ENCODE results near the gene BAG5.

BAG5 gene

DNA sequence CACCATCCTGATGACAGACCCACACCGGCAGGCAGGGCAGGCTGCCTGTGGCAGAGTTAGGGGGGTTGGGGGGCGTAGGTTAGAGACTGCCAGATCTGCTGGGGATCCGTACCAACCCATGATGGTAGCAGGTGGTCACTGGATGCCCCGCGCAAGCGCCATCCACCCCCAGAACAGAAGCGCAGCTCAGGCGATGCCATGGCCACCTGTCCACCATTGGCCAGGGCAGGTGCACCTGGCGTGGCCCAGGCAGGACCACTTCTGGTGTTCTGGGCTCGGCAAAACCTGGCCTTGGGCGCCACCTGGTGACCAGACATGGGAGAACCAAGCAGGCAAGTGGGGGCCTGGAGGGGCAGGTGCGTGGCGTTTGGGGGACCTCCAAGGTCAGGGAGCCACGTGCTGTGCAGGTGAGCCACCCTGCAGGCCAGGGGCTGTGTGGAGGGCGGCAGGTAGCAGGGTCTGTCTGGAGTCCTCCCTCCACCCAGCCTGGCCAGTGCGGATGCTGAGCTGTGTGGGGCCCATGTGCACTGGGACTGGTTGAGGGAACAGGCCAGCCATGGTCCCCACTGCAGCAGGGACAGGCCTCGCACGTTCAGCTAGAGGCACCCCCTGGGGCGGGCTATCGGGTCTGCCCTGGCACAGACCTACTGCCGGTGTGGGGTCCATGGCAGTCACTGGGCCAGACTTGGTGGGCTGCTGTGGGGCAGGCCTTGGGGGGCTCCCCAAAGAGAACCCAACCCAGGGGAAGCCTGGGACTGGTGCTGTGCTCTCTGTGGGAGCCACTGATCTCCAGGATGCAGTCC, 15.6 kb downstream of the BAG5 start:
- peak; percentile 79 for DNase-seq (ENCODE audit: low spot score)

DNA sequence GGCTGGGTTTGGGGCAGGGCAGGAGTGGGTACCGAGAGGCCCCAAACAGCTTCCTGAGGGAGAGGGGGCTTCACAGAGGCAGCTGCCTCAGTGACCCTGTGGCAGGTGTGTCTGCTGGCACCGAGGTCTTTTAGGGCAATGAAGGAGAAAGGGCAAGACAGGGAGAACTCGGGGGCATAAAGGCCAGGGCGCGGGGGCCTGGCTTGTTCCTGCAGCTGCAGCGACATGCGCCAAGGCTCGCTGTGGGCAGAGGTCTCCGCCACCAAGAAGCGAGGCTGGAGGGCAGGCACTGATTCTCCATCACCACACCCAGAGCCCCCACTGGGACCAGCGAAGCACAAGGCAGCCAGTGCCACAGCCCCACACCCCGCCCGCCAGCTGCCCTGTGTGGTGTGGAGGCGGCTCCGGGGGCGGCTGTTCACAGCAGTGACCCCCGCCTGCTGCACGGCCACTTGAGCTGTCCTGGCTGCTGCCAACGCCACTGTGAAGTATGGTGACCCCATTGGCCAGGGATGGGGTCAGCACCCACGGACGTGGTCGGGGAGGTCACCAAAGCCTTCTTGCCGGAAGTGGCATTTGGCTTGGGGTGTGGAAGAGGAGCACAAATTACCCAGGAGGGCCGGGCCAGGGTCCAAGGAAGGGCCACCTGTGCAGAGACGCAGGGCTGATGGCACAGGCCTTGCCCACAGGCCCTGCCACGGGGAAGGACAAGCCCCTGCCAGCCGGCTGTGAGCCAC, 16.4 kb downstream of the BAG5 start:
- no peak for DNase-seq (ENCODE audit: low spot score)

DNA sequence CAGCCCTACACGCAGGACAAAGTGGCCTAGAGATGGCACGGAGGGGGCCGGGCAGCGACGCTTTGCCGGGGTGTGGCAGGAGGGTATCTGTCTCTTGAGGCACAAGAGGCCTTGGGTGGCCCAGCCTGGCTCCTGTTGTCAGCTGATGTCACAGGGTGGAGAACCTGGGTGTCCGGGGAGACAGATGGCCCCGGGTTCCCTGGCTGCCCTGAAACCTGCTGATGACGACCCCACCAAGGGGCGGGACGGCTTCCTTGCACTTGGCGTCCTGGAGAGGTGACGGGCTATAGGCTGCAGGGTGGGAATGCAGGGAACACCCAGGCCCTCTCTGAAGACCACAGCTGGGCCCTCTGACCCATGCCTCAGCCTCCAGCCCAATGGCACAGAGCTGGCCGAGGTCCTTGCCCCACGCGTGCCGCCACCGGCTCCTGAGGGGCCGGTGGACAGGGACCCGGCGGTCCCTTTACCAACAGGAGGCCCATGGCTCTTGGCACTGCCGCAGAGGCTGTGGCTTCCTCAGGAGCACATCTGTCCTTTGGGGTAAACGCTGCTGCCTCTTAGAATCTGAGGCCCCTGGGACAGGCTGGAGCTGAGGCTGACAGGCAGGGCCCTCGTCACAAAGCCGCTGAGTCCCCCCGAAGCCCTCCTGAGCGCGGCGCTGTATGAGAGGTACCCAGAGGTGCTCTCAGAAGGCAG, 17.1 kb downstream of the BAG5 start:
- DNase-seq (ENCODE audit: low spot score) = no peak

DNA sequence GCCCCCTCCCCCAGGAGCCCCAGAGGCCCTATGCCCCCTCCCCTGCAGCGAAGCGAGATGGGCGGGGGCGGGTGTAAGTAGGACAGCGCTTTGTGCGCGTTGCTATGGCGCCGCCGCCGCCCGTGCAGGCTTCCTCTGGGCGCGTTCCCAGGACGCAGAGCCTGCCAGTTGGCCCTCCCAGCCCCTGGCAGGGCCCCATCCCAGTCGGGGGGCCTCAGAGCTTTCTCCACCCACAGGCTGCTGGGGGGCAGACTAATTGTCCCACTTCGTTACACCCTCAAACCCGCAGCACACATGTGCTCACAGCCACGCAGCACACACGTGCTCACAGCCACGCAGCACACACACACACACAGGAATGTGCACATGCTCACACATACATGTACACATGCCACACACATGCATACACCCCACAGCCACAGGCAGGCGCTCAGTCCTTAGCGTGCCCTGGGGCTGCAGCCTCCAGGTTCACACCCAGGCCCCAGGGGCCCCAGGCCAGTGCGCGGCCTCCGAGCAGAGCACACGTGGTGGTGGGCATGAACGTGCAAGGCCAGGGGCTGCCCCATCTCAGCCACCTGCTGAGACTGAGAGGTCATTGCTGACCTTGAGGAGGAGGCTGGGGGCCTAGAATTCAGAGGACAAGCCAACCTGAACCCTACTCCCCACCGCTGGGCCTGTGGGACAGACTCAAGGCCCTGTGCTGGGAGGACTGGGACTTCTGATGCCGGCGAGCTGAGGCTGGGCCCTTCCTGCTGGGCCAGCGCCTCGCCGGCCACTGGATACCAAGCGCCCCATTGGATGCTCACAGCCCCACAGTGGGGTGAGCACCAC, 17.9 kb downstream of the BAG5 start:
- no peak for DNase-seq (ENCODE audit: low spot score)

DNA sequence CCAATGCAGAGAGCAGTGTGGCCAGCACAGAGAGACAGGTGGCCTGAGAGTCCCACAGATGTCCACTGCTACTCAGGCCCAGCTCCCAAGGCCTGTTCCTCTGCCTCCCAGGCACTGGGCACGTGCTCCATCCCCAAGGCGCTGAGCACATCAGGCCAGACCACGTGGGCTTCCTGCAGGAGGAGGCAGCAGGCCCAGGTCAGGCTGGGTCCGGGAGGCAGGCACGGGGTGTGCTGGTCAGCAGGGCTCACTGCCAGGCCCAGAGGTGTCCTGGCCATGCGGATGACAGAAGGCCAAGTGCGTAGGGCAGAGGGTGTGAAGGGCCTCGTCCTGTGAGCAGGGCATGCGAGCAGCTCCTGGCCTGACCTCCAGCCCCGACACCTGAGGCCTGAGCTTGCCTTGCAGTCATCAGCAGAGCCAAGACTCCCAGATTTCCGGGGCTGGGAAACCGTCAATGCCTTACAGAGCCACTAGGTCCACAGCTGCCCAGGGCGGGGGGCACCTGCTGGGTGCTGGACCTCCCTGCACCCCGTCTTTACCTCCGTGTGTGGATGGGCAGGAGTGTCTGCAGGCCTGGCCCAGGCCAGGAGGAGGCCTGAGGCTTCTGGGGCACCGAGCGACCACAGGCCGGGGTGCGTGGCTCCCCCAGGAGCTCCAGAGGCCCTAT, 18.6 kb downstream of the BAG5 start:
- no peak for DNase-seq (ENCODE audit: low spot score)

DNA sequence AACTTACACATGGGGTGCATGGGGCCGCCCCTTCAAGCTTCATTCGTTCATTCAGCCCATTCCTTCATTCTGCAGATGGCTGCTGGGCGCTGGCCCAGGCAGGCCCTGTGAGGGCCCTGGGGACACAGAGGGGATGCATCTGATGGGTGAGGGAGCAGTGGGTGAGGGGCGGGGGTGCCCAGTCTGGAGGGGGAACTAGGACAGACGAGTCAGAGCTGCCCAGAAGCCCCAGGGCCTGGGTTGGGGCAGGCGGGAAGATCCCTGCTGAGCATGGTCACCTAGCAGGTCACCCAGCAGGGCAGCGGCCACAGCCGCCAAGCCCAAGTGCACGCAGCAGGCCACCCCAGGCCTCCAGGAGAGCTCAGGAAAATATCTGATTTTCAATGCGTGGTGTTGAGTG, 19.3 kb downstream of the BAG5 start:
- DNase-seq (ENCODE audit: low spot score) = no peak

DNA sequence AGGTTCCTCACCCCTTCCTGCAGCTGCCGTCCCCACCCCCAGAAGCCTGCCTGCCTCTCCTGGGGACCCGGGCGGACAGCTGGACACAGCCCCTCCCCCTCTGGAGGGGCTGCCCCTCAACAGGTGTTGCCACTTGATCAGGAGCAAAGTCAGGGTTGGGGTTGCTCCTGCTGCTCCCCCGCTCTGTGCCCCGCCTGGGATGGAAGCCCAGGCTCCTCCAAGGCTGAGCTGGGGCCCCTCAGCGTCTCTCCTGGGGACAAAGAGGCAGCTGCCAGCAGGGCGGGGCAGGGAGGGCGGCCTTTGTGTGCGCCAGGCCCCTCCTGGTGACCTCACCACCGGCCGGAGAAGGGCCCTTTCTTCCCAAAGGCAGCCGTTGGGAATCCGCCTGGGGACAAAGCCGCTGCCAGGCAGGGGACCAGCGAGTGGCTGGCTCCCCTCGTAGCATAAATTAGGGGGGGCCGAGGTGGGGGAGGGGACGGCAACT, 19.8 kb downstream of the BAG5 start:
- DNase-seq (ENCODE audit: low spot score) = no peak

DNA sequence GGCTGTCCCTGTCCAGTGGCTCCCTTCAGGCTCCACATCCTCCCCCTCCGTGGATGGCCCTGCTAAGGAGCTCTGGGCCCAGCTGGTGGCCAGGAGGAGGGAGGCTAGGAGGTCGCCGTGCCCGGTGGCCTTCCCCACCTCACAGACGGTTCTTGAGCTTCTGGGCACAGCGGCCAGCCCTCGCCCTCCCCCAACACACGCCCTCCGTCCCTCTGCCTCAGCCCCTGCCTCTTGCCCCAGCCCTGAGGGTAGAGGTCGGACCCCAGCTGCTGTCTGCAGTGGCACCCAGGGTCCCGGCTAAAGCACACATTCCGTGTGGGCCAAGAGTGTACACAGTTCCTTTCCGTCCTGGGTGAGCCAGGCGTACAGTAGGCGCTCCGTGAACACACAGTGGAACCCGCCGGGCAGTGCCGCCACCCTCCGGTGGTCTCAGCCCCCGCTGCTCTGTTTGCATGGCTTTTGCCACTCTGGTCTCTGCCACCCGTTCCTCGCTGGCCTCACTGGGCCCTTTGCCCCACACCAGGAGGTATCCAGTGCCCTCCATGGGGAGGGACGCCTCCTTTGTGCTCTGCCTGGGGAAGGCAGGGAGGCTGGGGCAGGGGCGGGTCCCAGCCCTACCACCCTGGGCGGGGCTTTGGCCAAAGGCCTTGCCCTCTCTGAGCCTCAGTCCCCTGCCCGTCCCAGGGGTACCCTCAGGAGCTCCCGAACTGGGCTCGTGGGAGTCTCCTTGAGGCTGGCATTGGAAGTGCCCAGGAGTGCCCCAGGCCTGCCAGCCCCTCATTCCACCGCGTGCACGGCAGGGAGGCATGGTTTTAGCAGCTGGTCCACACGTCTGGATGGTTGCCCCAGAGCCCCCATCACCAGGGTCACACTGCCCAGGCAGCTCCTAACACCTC, 20.5 kb downstream of the BAG5 start:
- no peak for DNase-seq (ENCODE audit: low spot score)

DNA sequence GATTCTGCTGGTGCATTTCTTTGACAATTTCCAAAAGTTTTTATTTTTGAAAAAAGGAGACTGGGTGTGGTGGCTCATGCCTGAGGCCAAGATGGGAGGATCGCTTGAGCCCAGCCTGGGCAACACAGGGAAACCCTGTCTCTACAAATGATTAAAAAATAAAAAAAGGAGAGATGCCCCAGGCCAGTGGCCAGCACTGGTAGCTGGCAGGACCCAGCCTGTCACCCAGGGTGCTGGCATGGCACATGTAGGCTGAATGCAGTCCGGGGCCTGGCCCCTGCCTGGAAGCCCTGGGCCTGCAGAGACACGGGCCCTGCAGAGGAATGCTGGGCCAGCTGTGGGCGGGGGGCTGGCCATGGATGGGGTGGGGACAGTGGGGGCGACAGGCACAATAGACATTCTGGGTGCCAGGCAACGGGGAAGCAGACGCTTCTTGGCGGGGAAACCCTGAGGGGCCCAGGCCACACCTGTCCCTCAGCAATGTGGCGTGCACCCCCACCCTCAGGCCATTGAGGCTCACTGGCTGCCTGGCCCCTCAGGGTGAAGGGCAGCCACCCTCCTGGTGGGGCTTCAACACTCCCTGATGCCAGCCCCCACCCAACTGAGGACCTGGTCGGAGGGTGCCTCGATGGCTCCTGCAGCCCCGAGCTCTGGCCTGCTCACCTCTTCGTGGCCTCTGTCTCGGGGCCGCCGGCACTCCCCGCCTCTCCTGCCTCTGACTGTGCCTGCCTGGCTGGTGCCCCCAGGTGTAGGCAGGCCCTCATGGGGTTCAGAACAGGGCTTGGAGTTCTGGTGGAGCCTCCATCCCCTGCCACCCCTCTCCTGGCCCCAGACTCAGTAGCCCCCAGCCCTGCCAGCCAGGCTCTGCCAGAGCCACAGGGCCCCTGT, 21.4 kb downstream of the BAG5 start:
- no peak for DNase-seq (ENCODE audit: low spot score)

DNA sequence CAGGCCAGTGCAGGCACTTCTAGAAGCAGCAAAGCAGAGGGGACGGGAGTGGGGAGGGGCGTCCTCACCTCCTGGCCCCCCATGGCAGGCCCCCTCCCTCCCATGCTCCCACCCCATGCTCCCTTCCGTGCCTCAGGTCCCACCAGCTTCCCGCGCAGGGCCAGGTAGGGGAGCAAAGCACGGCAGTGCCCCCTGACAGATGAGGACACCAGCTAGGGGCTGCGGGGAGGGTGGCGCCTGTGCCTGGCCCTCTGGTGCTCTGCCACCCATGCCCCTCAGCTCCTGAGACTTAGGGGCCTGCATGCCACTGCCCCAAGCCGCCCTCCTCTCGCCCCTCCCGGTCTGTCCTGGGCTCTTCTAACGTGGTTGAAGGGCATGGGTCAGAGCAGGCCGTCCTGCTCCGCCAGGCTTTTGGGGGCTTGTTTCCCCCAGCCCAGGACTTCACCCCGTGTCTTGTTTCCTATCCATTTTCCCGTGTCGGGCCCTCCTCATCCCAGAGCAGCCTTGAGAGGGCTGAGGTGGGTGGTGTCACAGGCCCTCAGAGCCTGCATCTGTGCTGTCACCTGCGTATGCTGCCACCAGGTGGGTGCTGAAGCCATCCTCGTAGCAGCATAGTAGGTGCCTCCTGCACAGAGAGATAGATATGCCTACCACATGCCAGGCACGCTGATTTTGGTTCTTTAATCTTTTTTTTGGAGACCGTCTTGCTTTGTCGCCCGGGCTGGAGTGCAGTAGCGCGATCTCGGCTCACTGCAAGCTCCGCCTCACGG, 23.2 kb downstream of the BAG5 start:
- DNase-seq (ENCODE audit: low spot score) = no peak

DNA sequence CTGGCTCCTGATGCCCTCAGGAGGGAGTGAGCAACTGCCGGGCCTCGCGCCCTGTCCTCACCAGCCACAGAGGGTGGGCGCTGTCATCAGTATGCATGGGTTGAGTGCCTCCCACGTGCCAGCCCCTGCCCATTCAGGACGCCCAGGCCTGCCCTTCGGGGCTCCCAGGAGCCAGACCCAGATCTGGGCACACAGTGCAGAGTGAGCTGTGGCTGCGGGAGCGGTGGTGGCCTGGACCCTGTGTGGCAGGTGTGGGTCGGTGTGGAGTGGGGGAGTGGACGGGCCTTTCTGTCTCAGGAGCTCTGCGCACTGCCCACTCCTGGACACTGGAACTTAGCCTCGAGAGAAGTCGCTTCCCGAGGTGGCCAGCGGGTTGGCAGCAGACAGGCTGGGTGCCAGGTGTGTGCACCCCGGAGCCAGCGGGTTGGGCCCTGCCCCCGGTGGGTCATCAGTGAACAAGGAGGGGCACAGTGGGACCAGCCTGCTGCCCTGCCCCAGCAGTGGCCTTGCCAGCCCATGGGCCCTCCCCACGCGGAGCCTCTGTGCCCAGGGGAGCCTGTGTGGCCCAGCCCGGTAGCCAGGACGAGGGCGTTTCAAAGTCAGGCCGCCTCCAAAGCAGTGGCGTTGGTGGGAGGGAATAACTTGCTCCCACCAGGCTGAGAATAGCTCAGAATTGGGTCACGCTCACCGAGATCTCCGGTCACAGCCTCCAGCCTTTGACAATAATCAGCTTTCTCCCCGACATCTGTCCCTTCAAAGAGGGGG, 24.0 kb downstream of the BAG5 start:
- DNase-seq (ENCODE audit: low spot score) = no peak

DNA sequence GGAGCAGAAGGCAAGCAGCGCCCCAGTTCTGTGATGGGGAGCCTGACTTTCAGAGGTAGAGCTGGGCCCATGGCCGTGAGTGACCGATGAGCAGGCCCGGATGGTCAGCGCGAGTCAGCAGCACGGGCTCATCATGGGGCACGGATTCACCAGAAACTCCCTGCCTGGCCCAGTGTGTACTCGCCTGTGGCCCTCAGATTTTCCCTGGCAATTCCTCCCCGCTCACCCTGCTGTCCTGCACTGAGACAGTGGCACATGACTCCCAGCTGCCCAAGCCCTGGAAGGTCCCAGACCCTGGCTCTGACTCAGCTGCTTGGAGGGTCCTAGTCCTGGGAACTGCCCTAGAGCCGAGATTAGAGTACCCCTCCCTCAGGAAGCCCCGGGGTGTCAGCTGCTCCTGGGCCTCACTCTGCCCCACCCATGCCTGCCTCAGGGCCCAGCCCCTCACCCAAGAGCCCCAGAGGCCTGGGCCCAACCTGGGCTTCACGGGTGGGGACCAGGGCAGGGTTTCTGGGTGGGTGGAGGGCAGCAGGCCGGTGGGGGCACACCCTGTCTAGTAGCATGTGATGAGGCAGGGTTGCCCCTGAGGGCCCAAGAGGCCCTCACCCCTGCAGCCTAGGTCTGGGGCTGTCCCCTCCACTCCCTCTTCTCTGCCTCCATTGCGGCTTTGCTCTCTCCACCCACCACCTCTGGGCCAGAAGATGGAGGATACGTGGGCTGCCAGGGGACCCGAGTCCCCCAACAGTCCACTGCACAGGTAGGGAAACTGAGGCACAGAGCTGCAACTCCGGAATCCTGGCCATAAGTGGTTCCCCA, 25.1 kb downstream of the BAG5 start:
- no peak for DNase-seq (ENCODE audit: low spot score)

DNA sequence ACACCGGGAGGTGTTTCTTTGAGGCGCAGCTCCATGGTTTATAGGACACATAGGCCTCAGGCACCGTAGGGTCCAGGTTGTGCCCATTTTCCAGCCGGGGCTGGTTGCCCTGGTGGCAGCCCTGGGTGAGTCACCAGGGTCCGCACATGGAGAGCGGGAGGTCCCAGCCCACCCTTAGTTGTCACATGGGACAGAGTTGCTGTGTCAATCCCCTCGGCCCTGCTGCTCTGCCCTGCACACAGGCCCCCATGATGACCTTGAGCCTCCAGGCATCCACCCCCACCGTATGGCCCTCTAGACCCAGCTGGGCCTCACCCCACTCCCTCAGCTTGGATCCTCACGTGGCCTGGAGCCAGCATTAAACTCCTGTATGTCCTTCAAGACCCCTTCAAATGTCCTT, 25.8 kb downstream of the BAG5 start:
- DNase-seq (ENCODE audit: low spot score) = no peak

DNA sequence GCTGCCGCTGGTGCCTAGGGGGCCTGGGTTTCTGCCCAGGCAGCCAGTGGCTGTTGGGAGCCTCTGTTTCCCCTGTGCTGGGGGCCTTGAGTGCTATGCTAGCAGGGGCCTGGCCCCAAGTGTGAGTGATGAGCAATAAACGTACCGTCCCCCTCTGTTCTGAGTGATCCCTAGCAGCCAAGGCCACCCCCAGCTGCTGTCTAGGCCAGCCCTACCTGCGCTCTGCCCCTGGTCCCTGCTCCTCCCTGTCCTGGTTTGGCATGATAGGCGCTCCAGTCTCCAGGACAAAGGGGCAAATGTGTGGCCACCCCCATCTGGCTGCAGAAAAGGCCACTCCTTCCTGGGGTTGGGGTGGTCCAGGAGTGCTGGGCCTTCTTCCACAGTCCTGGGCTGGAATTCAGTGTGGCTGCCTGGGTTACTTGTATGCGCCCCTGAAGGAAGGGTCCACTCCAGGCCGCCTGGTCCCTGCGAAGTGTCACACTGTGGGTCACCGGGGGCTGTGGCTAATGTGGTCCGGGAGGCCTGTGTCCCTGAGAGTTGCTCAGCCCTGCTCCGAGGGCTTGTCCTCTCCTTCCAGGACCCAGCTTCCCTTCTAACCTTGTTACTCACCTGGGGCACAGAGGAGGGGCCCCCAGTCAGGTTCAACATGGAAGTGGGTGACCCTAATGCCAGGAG, 26.4 kb downstream of the BAG5 start:
- DNase-seq (ENCODE audit: low spot score) = no peak

DNA sequence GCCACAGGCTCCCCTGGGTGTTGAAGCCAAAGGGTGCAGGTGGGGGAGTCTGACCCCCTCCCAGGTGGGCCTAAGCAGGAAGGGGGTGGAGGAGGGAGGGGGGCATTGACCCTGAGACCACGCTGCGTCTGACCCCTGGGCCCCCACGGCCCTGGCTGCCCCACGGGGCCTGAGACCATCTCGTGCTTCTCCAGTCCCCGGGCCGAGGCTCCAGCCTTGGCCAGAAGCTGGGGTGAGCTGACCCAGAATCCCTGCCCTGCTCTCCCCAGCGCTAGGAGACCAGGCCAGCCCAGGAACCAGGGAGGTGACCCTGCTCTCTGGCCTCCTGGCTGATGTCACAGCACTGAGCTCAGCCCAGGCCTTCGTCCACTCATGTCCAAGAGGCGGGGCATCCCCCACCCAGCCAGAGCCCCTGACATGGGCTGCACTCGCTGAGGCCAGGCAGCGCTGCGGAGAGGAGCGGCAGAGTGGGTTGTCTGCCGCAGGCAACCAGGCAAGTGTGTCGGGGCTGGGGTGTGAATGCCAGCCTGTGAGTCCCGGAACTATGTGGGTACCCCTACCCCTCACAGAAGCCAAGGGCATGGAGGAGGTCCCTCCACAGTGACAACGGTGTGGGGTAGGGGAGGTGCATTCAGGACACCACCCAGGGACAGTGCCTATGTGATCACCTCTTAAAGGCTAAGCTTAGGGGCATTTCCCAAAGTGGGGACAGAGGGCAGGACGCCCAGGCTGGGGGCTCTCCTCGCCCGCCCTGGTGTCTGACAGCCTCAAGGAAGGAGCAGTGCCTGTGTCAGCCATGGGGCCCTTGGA, 27.2 kb downstream of the BAG5 start:
- DNase-seq (ENCODE audit: low spot score) = no peak
